Neural cell (in vitro differentiated cells): ENCODE measurements around the gene C16orf89. TPM values are rescaled to one million over a fixed set of nuclear protein-coding genes. Genes with fewer than 3 reads are reported as not detected.

Source experiments
- H2AFZ ChIP-seq: fragments of 200-600, 300-800 bp; sonication (generic), shearing (Covaris generic); 2 replicates; pipeline ENCODE4 v1.6.0; 2014; ENCODE audit warnings: low read depth, mild to moderate bottlenecking, antibody characterized with exemption, low read length, moderate library complexity
- H3F3A ChIP-seq: fragments of 200-600 bp; shearing (Covaris generic); 2 replicates; pipeline ENCODE4 v1.6.1; 2016; ENCODE audit warnings: mild to moderate bottlenecking, moderate library complexity, mixed read lengths, antibody characterized with exemption, low read length; ENCODE audit not compliant: insufficient read depth, poor library complexity, severe bottlenecking
- H3K27ac ChIP-seq: fragments of 200-600, 300-800 bp; sonication (generic), shearing (Covaris generic); 2 replicates; pipeline ENCODE4 v1.5.1; 2014; ENCODE audit warnings: mild to moderate bottlenecking, low read length, moderate library complexity
- H3K27me3 ChIP-seq: fragments of 300-800, 200-600 bp; sonication (generic), shearing (Covaris generic); 2 replicates; pipeline ENCODE4 v1.6.0; 2014; ENCODE audit warnings: mild to moderate bottlenecking, low read depth, low read length, moderate library complexity; ENCODE audit not compliant: insufficient read depth
- H3K36me3 ChIP-seq: fragments of 300-800, 200-600 bp; sonication (generic), shearing (Covaris generic); 2 replicates; pipeline ENCODE4 v1.5.1; 2014; ENCODE audit warnings: mild to moderate bottlenecking, antibody characterized with exemption, low read length, moderate library complexity; ENCODE audit not compliant: insufficient read depth
- H3K4me2 ChIP-seq: fragments of 300-800, 200-600 bp; sonication (generic), shearing (Covaris generic); 2 replicates; pipeline ENCODE4 v1.6.0; 2014; ENCODE audit warnings: mild to moderate bottlenecking, low read length
- H3K4me3 ChIP-seq: fragments of 300-800, 200-600 bp; sonication (generic), shearing (Covaris generic); 2 replicates; pipeline ENCODE4 v1.5.1; 2014; ENCODE audit warnings: mild to moderate bottlenecking, low read length, moderate library complexity
- H3K79me2 ChIP-seq: fragments of 200-600 bp; shearing (Covaris generic); replicated peaks from 2 replicates; pipeline ENCODE4 v1.6.0; 2014; ENCODE audit warnings: mild to moderate bottlenecking, low read length, moderate library complexity; ENCODE audit not compliant: insufficient read depth
- H3K9ac ChIP-seq: fragments of 300-800, 200-600 bp; sonication (generic), shearing (Covaris generic); 2 replicates; pipeline ENCODE4 v1.6.1; 2016; ENCODE audit warnings: mild to moderate bottlenecking, low read length, mixed read lengths
- H3K9me2 ChIP-seq: fragments of 200-600 bp; shearing (Covaris generic); 2 replicates; pipeline ENCODE4 v1.6.1; 2016; ENCODE audit warnings: mild to moderate bottlenecking, low read length, mixed read lengths; ENCODE audit not compliant: insufficient read depth
- H3K9me3 ChIP-seq: fragments of 200-600, 300-800 bp; sonication (generic), shearing (Covaris generic); 2 replicates; pipeline ENCODE4 v1.6.1; 2016; ENCODE audit warnings: mild to moderate bottlenecking, mixed run types, low read length, moderate library complexity, mixed read lengths
- H4K20me1 ChIP-seq: fragments of 200-600 bp; shearing (Covaris generic); 2 replicates; pipeline ENCODE4 v1.6.1; 2016; ENCODE audit warnings: mild to moderate bottlenecking, mixed run types; ENCODE audit not compliant: insufficient read depth
- EP300 ChIP-seq: fragments of 450-650 bp; conservative IDR thresholded peaks from 2 replicates; pipeline ENCODE4 v1.6.1; 2014; ENCODE audit warnings: antibody characterized with exemption, mild to moderate bottlenecking, moderate library complexity; ENCODE audit not compliant: poor library complexity, severe bottlenecking
- EZH2 ChIP-seq: fragments of 200-600, 300-800 bp; shearing (Covaris generic), sonication (generic); IDR thresholded peaks from 2 replicates; pipeline ENCODE4 v1.6.1; 2014; ENCODE audit warnings: antibody characterized with exemption, low read length, borderline replicate concordance, mild to moderate bottlenecking; ENCODE audit not compliant: insufficient read depth, poor library complexity, severe bottlenecking
- MXI1 ChIP-seq: fragments of 450-650 bp; conservative IDR thresholded peaks from 2 replicates; pipeline ENCODE4 v1.6.1; 2014; ENCODE audit warnings: antibody characterized with exemption, mild to moderate bottlenecking; ENCODE audit not compliant: poor library complexity, severe bottlenecking
- POLR2AphosphoS5 ChIP-seq: IDR thresholded peaks from 2 replicates; pipeline ENCODE4 v1.6.1; 2012
- RAD21 ChIP-seq: fragments of 450-650 bp; conservative IDR thresholded peaks from 2 replicates; pipeline ENCODE4 v1.6.1; 2014; ENCODE audit warnings: antibody characterized with exemption, mild to moderate bottlenecking, moderate library complexity
- SMC3 ChIP-seq: fragments of 450-650 bp; conservative IDR thresholded peaks from 2 replicates; pipeline ENCODE4 v1.6.1; 2014; ENCODE audit warnings: antibody characterized with exemption, mild to moderate bottlenecking, moderate library complexity; ENCODE audit not compliant: poor library complexity
- TAF1 ChIP-seq: IDR thresholded peaks from 2 replicates; pipeline ENCODE4 v1.6.1; 2012; ENCODE audit warnings: low read depth
- polyA plus RNA-seq: library from polyadenylated mRNA; depleted of rRNA; stranded (reverse); fragments of >200 nt; gene quantifications from 2 replicates; pipeline ENCODE4 v1.2.3, GENCODE V29; 2014
- TF ChIP-seq, protein P1 (sequence below): fragments of 450-650 bp; IDR thresholded peaks from 2 replicates; pipeline ENCODE4 v1.5.1; 2014; ENCODE audit warnings: antibody characterized with exemption, mild to moderate bottlenecking, moderate library complexity; ENCODE audit not compliant: poor library complexity, severe bottlenecking
- TF ChIP-seq, protein P2 (sequence below): IDR thresholded peaks from 2 replicates; pipeline ENCODE4 v1.6.1; 2012; ENCODE audit warnings: borderline replicate concordance

The C16orf89 gene
- polyA plus RNA-seq, 1 donor from 2014 or later: not detected

DNA sequence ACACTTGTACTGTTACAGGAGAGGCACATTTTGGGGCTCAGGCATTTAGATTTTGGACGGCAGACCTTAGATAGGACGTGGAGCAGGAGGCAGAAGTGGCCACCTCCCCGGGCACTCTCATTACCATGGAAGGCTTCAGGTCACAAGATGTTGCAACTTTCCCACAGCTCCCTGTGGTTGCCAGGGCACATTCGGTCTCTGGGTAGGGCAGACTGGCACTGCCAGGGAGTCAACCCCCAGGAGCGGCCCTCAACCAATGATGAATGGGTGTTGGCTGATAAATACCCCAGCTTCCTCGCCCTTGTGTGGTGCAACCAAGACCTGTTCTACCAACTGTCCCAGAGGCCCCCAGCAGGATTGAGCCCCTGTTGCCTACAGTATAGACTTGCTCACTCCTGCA lies 43.2 kb downstream of the C16orf89 start:
- no peak overlapping the region for H3K4me3 ChIP-seq
- no peaks in the 10 kb centered on the region for H4K20me1 ChIP-seq
- no peaks in the 10 kb centered on the region for H3K9me2 ChIP-seq
- no peak overlapping the region for H3K9ac ChIP-seq
- H3F3A ChIP-seq: no peaks in the 10 kb centered on the region
- no peaks in the 10 kb centered on the region for H3K36me3 ChIP-seq
- TF ChIP-seq EZH2 (no peak), EP300 (no peak), MXI1 (no peak), SMC3 (no peak), TAF1 (no peak)
- TF ChIP-seq, protein P1, sequence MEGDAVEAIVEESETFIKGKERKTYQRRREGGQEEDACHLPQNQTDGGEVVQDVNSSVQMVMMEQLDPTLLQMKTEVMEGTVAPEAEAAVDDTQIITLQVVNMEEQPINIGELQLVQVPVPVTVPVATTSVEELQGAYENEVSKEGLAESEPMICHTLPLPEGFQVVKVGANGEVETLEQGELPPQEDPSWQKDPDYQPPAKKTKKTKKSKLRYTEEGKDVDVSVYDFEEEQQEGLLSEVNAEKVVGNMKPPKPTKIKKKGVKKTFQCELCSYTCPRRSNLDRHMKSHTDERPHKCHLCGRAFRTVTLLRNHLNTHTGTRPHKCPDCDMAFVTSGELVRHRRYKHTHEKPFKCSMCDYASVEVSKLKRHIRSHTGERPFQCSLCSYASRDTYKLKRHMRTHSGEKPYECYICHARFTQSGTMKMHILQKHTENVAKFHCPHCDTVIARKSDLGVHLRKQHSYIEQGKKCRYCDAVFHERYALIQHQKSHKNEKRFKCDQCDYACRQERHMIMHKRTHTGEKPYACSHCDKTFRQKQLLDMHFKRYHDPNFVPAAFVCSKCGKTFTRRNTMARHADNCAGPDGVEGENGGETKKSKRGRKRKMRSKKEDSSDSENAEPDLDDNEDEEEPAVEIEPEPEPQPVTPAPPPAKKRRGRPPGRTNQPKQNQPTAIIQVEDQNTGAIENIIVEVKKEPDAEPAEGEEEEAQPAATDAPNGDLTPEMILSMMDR: no peak
- TF ChIP-seq, protein P2, sequence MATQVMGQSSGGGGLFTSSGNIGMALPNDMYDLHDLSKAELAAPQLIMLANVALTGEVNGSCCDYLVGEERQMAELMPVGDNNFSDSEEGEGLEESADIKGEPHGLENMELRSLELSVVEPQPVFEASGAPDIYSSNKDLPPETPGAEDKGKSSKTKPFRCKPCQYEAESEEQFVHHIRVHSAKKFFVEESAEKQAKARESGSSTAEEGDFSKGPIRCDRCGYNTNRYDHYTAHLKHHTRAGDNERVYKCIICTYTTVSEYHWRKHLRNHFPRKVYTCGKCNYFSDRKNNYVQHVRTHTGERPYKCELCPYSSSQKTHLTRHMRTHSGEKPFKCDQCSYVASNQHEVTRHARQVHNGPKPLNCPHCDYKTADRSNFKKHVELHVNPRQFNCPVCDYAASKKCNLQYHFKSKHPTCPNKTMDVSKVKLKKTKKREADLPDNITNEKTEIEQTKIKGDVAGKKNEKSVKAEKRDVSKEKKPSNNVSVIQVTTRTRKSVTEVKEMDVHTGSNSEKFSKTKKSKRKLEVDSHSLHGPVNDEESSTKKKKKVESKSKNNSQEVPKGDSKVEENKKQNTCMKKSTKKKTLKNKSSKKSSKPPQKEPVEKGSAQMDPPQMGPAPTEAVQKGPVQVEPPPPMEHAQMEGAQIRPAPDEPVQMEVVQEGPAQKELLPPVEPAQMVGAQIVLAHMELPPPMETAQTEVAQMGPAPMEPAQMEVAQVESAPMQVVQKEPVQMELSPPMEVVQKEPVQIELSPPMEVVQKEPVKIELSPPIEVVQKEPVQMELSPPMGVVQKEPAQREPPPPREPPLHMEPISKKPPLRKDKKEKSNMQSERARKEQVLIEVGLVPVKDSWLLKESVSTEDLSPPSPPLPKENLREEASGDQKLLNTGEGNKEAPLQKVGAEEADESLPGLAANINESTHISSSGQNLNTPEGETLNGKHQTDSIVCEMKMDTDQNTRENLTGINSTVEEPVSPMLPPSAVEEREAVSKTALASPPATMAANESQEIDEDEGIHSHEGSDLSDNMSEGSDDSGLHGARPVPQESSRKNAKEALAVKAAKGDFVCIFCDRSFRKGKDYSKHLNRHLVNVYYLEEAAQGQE: no peak
- no peaks in the 10 kb centered on the region for H3K79me2 ChIP-seq
- H3K27me3 ChIP-seq: no peaks in the 10 kb centered on the region
- H3K4me2 ChIP-seq: no peak overlapping the region
- H3K9me3 ChIP-seq: no peaks in the 10 kb centered on the region
- no peak overlapping the region for H2AFZ ChIP-seq
- no peak overlapping the region for H3K27ac ChIP-seq

DNA sequence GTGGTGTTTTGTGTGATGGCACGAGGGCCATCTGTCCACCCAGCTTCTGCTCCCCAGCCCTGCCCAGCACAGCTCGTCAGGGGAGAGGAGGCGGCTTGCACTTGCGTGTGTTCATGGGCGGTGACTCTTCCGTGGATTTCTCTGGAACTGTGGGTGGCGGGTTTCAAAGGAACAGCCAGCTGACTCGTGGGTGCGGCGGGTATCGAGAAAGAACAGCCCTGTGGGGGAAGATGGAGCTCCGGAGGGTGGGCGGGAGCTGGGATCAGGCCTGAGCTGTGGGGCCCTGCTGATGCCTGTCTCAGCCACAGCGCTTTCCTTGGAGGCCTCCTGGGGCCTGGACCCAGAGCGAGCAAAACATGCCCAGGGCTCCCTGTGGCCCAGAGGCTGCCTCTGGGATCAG lies 45.2 kb downstream of the C16orf89 start:
- no peak overlapping the region for H3K4me2 ChIP-seq
- no peaks in the 10 kb centered on the region for H3K27me3 ChIP-seq
- no peak overlapping the region for H2AFZ ChIP-seq
- no peak overlapping the region for H3K9ac ChIP-seq
- H3K27ac ChIP-seq: no peak overlapping the region
- no peaks in the 10 kb centered on the region for H3K79me2 ChIP-seq
- TF ChIP-seq, protein P1: no peak
- TF ChIP-seq EZH2 (no peak), MXI1 (no peak), EP300 (no peak), SMC3 (no peak), TAF1 (no peak), POLR2AphosphoS5 (no peak), RAD21 (no peak)
- TF ChIP-seq, protein P2: no peak
- no peaks in the 10 kb centered on the region for H3F3A ChIP-seq
- no peaks in the 10 kb centered on the region for H3K9me2 ChIP-seq
- no peaks in the 10 kb centered on the region for H4K20me1 ChIP-seq
- no peak overlapping the region for H3K4me3 ChIP-seq
- H3K9me3 ChIP-seq: no peaks in the 10 kb centered on the region
- no peaks in the 10 kb centered on the region for H3K36me3 ChIP-seq
